Central memory CD4-positive, alpha-beta T cell (primary cell): ENCODE results near the gene CDK11B.

ENCODE experiments used
- DNase-seq: peaks from one replicate; pipeline ENCODE4 v3.0.0; 2022

The CDK11B gene

DNA sequence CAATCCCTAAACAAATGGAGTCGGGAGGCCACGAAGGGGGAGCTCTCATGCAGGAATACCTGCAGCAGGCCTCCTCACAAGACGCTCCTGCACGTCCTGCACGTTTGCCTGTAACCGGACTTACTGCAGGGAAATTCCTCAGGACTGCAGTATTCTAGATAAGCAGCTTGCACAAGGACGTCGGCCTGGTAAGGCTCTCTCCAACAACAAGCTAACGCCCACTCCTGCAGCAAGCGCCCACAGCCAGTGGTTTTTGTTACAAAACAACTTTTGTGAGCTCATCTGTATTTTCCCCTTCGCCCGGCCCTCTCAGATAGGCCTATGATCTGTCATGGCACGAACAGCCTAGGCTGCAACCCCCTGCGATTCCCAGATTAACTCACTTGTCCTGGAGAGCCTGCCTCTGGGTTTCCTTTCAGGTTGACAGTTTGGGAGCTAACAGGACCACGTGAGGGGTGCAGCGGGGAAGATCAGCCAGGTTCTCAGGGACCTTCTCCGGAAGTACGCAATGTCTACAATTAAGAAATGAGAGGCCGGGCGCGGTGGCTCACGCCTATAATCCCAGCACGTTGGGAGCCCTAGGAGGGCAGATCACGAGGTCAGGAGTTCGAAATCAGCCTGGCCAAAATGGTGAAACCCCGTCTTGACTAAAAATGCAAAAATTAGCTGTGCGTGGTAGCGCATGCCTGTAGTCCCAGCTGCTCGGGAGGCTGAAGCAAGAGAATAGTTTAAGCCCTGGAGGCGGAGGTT lies 44.4 kb downstream of the CDK11B start:
- peak; percentile 70 for DNase-seq

DNA sequence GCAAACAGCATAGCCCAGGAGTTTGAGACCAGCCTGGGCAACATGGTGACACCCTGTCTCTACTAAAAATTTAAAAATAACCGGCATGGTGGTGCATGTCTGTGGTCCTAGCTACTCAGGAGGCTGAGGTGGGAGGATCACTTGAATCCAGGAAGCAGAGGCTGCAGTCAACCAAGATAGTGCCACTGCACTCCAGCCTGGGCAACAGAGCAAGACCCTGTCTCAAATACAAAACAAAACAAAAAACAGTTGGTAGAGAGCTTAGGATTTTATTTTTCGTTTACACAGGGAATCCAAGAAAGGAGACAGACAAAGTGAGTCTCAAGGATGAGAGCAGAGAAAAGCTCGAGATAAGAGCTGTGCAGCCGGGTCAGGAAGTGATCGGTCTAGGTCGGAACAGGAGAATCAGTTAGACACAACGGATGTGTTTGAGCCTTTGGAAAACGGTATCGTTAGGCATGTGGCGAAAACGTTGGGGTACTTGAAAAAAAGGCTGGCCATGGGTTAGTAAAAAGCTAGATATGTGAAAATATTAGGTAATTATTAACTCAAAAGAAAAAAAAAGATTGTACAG lies 45.2 kb downstream of the CDK11B start:
- no peak for DNase-seq

DNA sequence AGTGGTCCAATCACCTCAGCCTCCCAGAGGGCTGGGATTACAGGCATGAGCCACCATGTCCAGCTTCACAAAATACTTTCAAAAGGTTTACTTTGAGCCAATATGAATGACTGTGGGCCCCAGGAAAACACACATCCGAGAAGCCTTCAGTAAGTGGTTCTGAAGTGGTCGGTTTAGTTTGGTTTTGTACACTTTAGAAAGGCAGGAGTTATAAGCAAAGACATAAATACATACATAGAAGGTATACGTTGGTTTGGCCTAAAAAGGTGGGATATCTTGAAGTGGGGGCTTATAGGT lies 46.8 kb downstream of the CDK11B start:
- DNase-seq: no peak

DNA sequence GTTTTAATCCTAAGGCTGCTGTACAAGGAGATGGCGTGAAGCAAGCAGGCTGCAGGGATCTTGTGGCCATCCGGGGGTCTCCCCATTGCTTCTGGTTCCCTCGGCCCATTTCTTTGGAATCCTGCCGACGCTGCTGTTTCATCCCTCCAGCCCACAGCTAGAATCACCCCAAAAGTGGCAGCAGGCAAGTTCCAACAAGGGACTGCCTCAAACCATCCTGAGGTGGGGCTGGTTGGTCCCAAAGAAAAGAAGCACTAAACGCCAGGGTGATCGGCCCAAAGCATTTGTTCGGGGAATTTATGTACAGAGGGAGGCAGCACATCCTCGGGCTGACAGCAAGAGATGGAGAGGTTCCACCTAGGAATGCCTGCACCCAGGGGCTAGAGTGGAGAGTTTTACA lies 48.0 kb downstream of the CDK11B start:
- no peak for DNase-seq

DNA sequence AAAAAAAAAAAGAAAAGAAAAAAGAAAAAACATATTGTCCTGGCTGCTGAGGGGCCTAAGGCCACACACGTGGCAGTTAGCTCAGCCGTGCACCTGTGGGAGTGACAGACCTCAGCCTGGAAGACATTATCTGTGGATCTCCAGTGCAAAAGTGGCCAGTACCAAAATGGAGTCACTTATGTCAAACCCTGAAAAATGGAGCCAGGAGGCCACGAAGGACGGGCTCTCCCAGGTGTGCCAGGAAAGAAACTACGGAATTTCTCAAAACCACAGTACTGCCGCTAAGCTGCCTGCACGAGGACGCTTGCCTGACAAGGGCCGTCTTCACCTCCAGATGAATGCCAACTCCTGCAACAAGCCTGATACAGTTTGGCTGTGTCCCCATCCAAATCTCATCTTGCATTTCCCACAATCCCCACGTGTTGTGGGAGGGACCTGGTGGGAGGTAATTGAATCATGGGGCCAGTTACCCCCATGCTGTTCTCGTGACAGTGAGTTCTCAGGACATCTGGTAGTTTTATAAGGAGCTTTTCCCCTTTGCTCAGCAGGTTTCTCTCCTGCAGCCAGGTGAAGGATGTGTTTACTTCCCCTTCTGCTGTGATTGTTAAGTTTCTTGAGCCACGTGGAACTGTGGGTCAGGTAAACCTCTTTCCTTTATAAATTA lies 48.9 kb downstream of the CDK11B start:
- no peak for DNase-seq

DNA sequence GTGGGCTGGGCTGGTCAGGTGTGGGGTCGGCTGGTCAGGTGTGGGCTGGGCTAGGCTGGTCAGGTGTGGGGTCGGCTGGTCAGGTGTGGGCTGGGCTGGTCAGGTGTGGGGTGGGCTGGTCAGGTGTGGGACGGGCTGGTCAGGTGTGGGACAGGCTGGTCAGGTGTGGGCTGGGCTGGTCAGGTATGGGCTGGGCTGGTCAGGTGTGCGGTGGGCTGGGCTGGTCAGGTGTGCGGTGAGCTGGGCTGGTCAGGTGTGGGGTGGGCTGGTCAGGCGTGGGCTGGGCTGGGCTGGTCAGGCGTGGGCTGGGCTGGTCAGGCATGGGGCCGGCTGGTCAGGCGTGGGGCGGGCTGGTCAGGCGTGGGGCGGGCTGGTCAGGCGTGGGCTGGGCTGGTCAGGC lies 52.6 kb downstream of the CDK11B start:
- no peak for DNase-seq

DNA sequence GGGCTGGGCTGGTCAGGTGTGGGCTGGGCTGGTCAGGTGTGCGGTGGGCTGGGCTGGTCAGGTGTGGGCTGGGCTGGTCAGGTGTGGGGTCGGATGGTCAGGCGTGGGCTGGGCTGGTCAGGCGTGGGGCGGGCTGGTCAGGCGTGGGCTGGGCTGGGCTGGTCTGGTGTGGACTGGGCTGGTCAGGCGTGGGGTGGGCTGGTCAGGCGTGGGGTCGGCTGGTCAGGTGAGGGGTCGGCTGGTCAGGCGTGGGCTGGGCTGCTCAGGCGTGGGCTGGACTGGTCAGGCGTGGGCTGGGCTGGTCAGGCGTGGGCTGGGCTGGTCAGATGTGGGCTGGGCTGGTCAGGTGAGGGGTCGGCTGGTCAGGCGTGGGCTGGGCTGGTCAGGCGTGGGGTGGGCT lies 53.1 kb downstream of the CDK11B start:
- DNase-seq: no peak

DNA sequence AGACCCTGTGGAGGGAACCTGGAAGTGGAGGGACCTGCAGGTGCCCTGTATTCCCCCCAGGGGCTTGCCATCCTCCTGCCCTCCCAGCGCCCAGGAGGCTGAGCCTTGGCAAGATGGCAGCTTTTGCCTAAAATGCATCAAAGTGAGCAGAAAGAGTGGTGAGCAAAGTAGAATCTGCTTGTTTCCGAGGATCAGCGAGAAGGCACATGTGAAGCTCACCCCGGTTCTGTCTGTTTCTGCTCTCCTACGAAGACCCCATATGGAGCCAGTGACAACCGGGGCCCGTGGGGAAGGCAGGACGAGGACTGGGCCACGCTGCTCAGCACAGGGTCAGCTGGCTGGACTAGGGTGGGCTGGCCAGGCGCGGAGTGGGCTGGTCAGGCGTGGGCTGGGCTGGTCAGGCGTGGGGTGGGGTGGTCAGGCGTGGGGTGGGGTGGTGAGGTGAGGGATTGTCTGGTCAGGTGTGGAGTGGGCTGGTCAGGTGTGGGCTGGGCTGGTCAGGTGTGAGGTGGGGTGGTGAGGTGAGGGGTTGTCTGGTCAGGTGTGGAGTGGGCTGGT lies 53.7 kb downstream of the CDK11B start:
- DNase-seq: no peak

DNA sequence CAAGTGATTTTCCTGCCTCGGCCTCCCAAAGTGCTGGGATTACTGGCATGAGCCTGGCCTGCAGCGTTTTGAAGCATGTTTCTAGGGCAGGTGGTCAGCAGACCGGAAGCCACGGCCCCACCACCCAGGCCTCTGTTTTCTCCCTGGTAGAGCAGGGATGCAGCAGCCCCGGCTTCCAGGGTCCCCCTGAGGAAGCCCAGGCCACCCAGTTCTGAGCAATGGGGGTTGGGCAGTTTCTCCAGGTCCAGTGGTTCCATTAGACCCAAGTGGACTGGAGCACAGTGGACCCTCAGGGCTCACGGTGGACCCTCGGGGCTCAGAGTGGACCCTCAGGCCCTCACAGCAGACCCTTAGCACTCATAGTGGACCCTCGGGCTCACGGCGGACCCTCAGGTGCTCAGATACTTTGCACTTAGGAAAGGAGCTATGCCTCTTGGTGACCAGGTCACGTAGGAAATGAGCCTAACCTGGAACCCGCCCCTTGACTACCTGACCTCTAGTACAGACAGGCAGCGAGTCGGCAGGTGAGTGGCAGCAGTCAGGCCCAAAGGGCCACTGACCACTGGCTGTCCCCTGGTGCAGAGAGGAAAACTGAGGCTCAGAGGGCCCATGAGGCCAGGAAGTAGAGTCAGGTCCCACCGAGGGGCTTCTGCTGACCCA lies 54.3 kb downstream of the CDK11B start:
- DNase-seq: no peak

DNA sequence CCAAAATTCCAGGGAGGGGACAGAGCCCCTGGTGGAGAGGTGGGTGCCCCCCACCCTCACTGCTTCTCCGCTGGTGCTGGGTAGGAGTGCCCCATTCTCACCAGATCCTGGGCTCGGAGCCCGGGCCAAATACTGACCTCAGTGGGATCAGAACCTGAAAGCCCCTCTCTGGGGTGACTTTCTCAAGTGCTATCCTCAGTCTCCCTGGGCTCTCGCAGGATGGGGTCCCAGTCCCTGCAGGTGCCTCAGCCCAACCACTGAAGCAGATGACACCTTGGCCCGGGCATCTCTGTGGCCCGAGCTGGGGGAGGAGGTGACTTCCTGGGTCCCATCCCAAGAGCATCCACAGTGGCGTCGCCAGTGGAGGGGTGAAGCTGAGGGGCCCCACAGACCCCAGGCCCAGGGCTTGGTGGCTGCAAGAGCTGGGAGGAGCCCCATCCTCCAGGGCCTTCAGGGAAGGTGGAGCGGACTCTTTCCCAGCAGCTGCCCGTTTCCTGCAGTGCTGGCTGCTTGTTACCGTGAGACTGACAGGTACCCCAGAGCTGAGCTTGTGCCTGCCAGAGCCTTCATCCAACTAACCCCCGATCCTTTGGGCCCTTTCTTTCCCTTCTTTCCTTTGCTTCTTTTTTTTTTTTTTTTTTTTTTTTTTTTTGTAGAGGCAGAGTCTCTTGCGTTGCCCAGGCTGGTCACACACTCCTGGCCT lies 55.0 kb downstream of the CDK11B start:
- DNase-seq: no peak

DNA sequence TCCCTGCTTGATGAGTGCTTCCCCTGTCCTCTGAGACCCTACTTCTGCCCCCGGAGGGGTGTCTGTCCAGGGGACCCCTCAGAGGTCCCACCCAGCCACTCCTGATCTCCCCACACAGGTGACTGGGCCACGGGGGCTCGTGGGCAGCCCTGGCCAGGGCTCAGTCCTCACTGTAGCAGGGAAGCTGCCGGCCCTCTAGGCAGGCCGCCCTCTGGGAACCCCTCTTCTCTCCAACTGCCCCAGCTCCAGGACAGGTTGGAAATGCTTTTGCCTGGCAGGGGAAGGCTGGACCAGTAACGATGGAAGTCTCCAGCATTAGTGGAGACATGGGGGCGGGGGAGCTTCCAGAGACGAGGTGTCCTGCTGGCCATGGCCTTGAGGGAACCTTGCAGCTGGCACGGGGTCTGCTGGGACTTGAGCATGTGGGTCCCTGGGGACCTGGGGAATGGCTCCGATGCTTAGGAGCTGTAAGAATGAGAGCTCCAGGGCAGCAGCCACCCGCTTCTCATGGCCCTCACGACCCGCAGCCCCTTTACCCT lies 55.8 kb downstream of the CDK11B start:
- DNase-seq: no peak

DNA sequence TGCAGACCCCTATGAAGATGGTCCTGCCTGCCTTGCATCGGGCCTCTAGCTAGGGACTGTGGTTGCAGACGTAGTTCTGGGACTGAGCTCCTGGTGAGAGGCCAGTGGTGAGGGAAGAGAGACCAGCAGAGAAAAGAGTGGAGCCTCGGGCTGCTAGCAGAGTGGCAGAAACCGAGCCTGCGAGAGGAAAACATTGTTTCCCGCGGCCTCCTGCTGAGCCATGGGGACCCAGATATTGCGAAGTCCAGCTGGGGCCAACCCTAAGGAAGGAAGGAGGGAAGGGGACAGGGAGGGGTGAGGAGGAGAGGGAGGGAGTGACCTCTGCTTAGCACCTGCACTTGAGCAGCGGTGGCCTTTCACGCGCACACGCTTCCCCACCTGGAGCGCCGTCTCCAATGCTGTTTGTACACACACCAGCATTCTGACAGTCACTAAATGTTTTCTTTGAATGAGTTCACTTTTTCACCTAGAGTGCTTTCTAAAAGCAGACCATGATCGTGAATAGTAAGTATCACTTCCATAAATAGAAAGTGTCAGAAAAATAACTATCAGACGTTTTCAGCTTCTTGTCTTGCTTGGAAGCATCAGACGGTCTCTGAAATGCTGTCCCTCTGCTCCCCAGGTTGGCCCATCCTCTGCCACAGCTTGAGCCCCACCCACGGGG lies 56.4 kb downstream of the CDK11B start:
- DNase-seq: no peak

DNA sequence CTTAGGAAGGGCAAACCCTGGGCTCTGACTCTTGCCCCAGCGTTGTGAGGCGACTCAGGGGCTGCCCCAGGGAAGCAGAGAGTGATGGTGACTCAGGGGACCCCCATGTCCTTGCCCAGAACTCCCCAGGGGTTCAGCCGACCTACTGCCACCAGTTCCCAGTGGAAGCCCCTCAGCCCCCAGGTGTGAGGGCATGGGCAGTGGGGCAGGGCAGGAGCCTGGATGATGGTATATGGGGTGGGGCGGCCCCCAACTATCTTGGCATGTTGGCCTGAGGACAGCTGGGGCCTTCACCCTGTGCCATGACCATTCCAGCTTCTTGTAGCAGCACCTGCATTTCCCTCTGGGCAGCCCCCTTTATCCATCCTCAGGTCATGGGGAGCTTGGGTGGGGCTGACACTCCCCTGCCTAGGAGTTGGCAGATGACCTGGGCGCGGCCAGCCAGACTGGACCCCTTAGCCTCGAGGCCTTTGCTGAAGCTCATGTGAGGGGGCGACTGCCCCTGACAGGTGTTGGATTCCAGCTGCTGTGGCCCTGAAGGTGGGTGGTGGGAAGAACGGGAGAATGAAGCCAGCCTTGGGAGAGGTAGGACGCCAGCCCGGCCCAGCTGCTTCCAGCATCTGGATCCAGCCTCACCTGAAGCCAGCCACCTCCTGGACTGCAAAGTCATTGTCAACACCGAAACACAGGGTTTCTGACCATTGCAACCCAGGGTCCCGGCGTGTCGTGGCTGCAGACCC lies 57.1 kb downstream of the CDK11B start:
- no peak for DNase-seq

DNA sequence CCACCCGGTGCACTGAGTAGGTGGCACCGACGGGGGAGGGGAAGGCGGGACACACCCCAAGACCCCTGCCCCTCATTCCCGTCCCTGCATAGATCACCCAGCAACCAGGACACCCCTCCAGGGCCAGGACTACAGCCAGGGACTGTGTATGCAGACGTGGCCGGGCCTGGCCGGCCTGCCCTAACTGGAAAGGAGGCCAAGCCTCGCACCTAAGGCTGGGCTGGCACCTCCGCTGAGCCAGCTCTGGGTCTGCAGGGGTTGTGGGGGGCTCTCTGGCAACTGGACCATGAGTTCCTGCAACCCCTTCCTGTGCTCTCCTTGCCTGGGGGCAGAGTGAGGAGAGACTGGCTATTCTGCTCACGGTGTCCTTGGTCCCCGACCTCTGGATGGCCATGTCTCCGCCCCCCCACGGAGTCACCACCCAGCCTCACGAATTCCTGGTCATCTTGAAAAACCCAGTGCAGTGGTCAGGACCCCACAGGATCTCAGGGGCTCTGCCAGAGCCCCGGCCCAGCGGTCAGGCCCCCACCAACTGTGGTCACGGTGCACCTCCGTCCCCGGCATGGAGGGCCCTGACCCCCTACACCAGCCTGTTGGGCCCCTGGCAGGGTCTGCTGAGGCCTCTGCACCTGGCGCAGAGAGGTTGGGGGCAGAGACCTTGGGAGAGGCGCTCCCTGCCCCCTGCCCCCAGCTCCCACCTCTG lies 57.8 kb downstream of the CDK11B start:
- DNase-seq: no peak

DNA sequence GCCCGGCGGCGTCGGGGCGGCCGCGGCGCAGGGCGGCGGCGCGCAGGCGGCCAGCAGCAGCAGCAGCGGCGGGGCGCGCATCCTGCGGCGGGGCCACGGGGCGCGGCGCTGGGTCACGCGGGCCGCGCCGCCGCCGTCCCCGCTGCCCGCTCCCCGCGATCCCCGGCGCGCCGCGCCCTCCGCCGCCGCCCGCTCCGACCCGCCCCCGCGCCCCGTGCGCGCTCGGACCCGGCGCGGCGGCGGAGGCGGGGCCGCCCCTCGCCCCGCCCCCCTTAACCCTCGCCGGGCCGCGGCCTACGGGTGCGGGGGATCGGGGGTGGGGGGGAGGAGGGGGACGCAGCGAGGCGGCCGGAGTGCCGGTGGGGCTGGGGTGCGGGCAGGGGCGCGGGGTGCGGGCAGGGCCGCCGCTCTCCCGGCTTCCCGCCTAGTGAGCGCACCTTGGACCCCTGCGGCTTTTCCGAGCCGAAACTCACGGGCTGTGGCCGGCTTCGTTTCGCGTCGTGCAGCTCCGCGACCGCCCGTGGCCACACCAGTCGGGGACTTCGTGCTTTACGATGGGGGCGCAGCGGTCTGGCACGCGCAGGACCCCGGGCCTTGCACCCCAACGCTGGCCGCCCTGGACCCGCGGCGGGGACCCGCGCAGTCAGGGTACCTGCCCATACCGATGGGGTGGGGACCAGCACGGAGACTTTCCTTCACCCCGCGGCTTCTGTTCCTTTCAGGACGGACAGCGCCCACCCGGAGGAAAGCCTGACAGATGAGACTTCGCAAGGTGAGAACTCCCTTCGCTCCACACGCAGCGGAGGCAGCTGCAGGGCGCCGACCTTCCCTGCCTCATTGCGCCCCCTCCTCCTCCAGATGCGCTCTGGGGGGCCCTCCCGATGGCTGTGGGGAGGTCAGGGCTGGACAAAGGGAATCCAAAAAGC lies 58.6 kb downstream of the CDK11B start, which contains the start of gene FNDC10:
Gene FNDC10, minus strand, starts transcription at position 201 of the 926 bp plus-strand sequence. Its CDS starts 120 bp downstream, at position 81.
- no peak for DNase-seq

DNA sequence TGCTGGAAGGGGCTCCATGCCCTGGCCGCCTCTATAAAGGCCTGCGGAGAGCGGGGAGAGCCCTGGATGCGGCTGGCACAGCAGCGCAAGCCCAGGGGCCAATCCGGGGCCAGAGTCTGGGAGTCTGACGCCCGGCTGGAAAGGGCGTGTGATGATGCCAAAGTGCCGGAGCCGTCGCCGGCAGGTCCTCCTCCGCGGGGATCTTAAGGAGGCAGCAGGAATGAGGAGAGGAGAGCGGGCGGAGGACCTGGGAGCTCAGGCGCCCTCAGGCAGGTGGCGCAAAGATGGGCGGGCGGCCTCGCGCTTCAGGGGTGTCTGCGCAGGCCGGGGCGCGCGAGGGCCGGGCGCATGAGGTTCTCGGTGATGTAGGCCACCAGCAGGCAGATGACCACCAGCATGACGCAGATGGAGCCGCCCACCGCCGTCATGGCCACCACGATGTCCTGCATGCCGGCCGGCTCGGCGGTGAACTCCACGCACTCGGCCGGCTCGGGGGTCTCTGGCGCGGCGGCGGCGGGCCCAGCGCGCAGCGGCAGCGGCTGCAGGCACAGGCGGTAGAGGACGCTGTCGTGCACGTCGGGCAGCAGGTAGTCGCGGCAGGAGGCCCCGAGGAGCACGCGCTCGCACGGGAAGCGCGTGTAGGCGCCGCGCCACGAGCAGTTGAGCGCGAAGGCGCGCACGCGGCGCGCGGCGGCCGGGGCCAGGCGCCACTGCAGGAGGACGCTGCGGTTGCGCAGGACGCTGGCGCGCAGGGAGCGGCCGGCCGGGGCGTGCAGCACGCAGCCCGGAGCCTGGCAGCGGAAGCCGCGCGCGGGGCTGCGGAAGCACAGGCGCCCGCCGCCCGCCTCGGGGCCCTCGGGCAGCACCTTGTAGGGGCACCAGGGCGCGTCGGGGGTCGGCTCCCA lies 59.5 kb downstream of the CDK11B start:
- peak; percentile 47 for DNase-seq

DNA sequence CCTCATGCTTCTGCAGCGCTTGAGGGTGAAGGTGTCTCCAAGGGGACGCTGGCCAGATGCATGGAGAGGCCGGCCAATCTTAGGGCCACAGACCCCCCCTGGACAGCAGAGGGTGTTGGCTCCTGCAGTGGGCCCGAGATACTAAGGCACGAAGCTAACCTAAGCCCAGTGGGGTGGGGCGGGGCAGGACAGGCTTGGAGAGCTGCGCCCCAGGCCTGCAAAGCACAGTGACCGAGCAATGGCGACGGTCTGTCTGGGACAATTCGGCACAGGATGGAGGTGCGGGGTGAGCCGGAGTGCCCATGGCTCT lies 60.1 kb downstream of the CDK11B start:
- no peak for DNase-seq

DNA sequence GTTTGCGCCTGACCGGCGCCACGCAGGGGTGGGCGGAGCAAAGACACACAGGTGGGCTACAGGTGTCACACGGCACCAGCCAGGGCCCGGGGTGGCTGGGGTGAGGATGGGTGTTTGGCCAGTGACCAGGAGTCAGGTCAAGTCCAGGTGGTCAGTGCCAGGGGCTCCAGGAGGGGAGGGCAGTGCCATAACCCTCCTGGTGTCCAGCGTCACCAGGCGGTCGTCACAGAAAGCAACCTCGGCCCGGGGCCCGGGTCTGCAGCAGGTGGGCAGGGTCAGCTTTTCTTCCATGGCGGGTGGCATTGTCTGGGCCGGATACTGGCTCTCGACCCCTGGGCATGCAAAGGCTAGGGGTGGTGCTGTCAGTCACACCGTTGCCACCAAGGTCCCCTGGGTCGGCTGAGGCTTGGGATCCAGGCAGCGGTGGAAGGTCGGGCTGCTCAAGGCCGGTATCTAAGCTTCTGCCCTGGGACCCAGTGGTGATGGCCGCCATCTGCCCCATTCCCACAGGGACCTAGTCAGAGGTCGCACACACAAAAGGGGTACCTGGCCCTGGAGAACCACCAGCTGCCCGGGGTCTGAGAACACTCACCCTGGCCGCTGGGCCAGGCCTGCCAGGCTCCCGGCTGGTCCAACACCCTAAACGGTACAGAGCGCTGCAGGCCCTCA lies 60.6 kb downstream of the CDK11B start:
- DNase-seq: no peak
